ENCODE measurements around the gene RPIA. TPM values are rescaled to one million over a fixed set of nuclear protein-coding genes. Genes with fewer than 3 reads are reported as not detected.
A peak's percentile ranks its signal among the peaks of the same experiment; 100 is the strongest.

Gene RPIA
- total RNA-seq, 1 donor from 2014 or later = 18.0 TPM

DNA sequence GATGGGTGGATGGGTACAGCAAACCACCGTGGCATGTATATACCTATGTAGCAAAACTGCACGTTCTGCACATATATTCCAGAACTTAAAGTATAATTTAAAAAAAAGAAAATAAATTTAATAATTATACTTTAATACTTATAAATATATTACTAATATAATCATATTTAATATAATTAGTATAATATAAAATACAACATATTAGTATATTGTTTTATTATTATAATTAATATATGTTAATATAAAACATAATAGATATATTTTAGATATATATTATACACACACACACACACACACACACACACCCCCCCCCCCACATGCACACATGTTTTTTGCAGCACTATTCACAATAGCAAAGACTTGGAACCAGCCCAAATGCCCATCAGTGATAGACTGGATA is 29.8 kb downstream of the RPIA start:
- DNase-seq = no peak
- no peaks in the 10 kb centered on the region for H3K9me3 ChIP-seq (replicated peaks)
- no peak overlapping the region for H3K4me3 ChIP-seq
- H3K27me3 ChIP-seq (ENCODE audit: low read depth) = no peaks in the 10 kb centered on the region
- TF ChIP-seq CTCF (IDR thresholded peaks at IDR 0.05; ENCODE audit: borderline replicate concordance) = no peak
- H3K36me3 ChIP-seq = no peaks in the 10 kb centered on the region
- H3K27ac ChIP-seq (replicated peaks) = no peak overlapping the region
- H3K4me1 ChIP-seq = peaks cover 5% of the 10 kb centered on the region
- intact Hi-C loops (cut with micrococcal nuclease) = no loop called here

DNA sequence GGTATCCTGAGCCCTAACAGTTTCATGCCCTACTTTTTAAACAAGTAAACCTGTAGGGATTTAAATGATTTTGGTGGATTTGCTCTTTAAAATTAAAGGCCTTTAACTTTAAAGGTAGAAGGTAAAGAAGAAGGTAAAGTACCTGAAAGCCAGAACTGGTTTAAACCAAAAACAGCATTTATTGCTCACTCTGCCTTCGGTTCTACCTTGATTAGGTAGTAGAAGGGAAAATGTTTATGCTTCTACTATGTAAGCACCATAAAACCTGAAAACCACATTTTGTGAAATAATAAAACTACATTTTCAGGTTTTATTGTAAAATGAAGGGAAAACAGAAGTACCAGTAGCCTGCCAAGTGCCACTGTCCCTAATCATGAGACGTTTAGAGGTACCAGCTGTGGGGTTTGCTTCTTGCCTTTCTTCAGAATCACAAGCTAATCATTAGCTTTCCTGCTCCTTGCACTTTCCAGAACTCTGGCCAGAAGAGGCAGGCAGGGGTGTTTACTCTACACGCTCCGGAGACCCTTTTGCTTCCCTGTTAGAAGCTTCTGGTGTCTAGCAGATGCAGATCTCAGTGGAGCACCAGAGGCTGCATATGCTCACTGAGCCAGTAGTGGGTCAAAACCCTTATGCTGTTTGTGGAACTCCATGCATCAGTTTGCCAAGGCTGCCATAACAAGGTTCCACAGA is 33.3 kb downstream of the RPIA start:
- no peak for DNase-seq
- no peak for TF ChIP-seq CTCF (IDR thresholded peaks at IDR 0.05; ENCODE audit: borderline replicate concordance)
- intact Hi-C loops (cut with micrococcal nuclease) = no loop called here
- H3K4me1 ChIP-seq = peaks cover 36% of the 10 kb centered on the region
- no peaks in the 10 kb centered on the region for H3K27me3 ChIP-seq (ENCODE audit: low read depth)
- no peaks in the 10 kb centered on the region for H3K36me3 ChIP-seq
- H3K9me3 ChIP-seq (replicated peaks) = no peaks in the 10 kb centered on the region
- no peak overlapping the region for H3K4me3 ChIP-seq
- no peak overlapping the region for H3K27ac ChIP-seq (replicated peaks)

- intact Hi-C loops (cut with micrococcal nuclease) = no loop called here
- no peaks in the 10 kb centered on the region for H3K36me3 ChIP-seq
These were observed 37.7 kb downstream of the RPIA start for GRCh38 chr2:88729061-88729745.

GRCh38 chr2:88733155-88733902 is 41.9 kb downstream of the RPIA start:
- Histone ChIP-seq H3K27ac (replicated peaks) (peak overlapping the region; percentile 38), H3K4me1 (peaks cover 67% of the 10 kb centered on the region), H3K36me3 (peaks cover 5% of the 10 kb centered on the region), H3K9me3 (replicated peaks) (no peaks in the 10 kb centered on the region), H3K4me3 (no peak overlapping the region), H3K27me3 (ENCODE audit: low read depth) (no peaks in the 10 kb centered on the region)
- no peak for DNase-seq
- no peak for TF ChIP-seq CTCF (IDR thresholded peaks at IDR 0.05; ENCODE audit: borderline replicate concordance)
- intact Hi-C loops (cut with micrococcal nuclease) = no loop called here

More at GRCh38 chr2:88729061-88729745, 37.7 kb downstream of the RPIA start:
- TF ChIP-seq CTCF (IDR thresholded peaks at IDR 0.05; ENCODE audit: borderline replicate concordance) = no peak
- no peaks in the 10 kb centered on the region for H3K9me3 ChIP-seq (replicated peaks)
- H3K4me1 ChIP-seq = peaks cover 50% of the 10 kb centered on the region
- no peak overlapping the region for H3K4me3 ChIP-seq
- no peak overlapping the region for H3K27ac ChIP-seq (replicated peaks)
- no peaks in the 10 kb centered on the region for H3K27me3 ChIP-seq (ENCODE audit: low read depth)
- DNase-seq = no peak

DNA sequence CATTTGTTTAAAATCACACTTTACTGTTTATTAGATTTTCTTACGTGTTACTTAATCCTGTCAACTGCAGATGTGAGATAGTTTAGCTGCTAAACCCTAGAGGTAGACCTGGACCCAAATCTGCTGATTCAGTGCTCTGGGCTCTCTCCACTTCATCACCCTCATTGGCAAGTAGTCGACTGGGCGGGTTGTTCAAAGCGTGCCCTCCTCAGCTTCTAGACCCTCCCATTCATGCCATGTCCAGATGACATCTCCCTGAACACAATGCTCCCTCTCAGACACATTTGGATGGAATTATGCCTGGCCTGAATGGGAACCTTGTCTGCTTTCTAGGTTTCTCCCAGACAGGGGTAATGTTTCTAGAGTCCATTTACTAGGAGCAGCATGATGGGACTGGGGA is 43.7 kb downstream of the RPIA start:
- no peak for TF ChIP-seq CTCF (IDR thresholded peaks at IDR 0.05; ENCODE audit: borderline replicate concordance)
- no peaks in the 10 kb centered on the region for H3K27me3 ChIP-seq (ENCODE audit: low read depth)
- peak overlapping the region; percentile 36 for H3K27ac ChIP-seq (replicated peaks)
- peaks cover 5% of the 10 kb centered on the region for H3K36me3 ChIP-seq
- no peak overlapping the region for H3K4me3 ChIP-seq
- intact Hi-C loops (cut with micrococcal nuclease) = no loop called here
- peaks cover 66% of the 10 kb centered on the region for H3K4me1 ChIP-seq
- no peaks in the 10 kb centered on the region for H3K9me3 ChIP-seq (replicated peaks)
- DNase-seq = no peak

Measured in left ventricle myocardium inferior (tissue), 1 donor.